Activated B cell treated with CpG ODN at 0.5 μM for 24 hours (primary cell): ENCODE measurements around the gene SAMD13. TPM values are rescaled to one million over a fixed set of nuclear protein-coding genes. Genes with fewer than 3 reads are reported as not detected.

ENCODE experiments used
- ATAC-seq: fragments of 200-7000 bp; cut with Tn5 transposase; one replicate; pipeline ENCODE4 v1.10.0; 2021; ENCODE audit warnings: low read depth, mild to moderate bottlenecking, moderate library complexity
- CTCF ChIA-PET: fragments of 350-600 bp; sonication (Branson Sonifier 250); formaldehyde crosslinking; loops from one replicate; lab custom pipeline; 2021; ENCODE audit warnings: antibody characterized with exemption; lab: Charles Lee
- POLR2A ChIA-PET: fragments of 350-600 bp; sonication (Branson Sonifier 250); formaldehyde crosslinking; loops from one replicate; lab custom pipeline; 2021; ENCODE audit warnings: antibody characterized with exemption; lab: Charles Lee
- DNase-seq: peaks from one replicate; pipeline ENCODE4 v3.0.0; 2022
- H3K27ac Mint-ChIP-seq: one replicate; pipeline ENCODE4 v1.8.0; 2020; ENCODE audit warnings: mixed read lengths
- H3K27me3 Mint-ChIP-seq: one replicate; pipeline ENCODE4 v1.8.0; 2021; ENCODE audit warnings: mixed read lengths
- H3K36me3 Mint-ChIP-seq: one replicate; pipeline ENCODE4 v1.8.0; 2021; ENCODE audit warnings: low read depth, mixed read lengths
- H3K4me1 Mint-ChIP-seq: one replicate; pipeline ENCODE4 v1.8.0; 2021; ENCODE audit warnings: mixed read lengths
- H3K4me3 Mint-ChIP-seq: one replicate; pipeline ENCODE4 v1.8.0; 2020; ENCODE audit warnings: mild to moderate bottlenecking, mixed read lengths
- H3K9me3 Mint-ChIP-seq: one replicate; pipeline ENCODE4 v1.8.0; 2020; ENCODE audit warnings: mixed read lengths
- CTCF ChIP-seq: fragments of 200-600 bp; IDR thresholded peaks from one replicate; pipeline ENCODE4 v1.8.0; 2022; ENCODE audit warnings: antibody characterized with exemption, mild to moderate bottlenecking
- intact Hi-C: fragments of 100-400 bp; cut with micrococcal nuclease; formaldehyde crosslinking; loops from one replicate; pipeline ENCODE4 v1.15.1; 2024
- total RNA-seq: library from RNA; stranded (reverse); gene quantifications from 2 replicates; pipeline ENCODE4 v1.2.3, GENCODE V29; 2022

Gene SAMD13
- total RNA-seq, 1 donor from 2014 or later = 0.18 TPM

GRCh38 chr1:84345220-84345619 lies 43.7 kb downstream of the SAMD13 start:
- intact Hi-C loops = no loop called here
- DNase-seq (no peak), ATAC-seq (no peak)
- H3K36me3 Mint-ChIP-seq = no peaks in the 10 kb centered on the region
- H3K4me1 Mint-ChIP-seq = no peaks in the 10 kb centered on the region
- no peaks in the 10 kb centered on the region for H3K27me3 Mint-ChIP-seq
- no peak overlapping the region for H3K4me3 Mint-ChIP-seq
- CTCF ChIA-PET = no interaction called here
- POLR2A ChIA-PET = interaction anchor here (0.6 kb wide), 1 partner anchor 760 kb away, joined by 5 read pairs; no protein-coding TSS in a partner anchor
- H3K9me3 Mint-ChIP-seq = peaks cover 3% of the 10 kb centered on the region
- no peak for TF ChIP-seq CTCF
- H3K27ac Mint-ChIP-seq = no peak overlapping the region

DNA sequence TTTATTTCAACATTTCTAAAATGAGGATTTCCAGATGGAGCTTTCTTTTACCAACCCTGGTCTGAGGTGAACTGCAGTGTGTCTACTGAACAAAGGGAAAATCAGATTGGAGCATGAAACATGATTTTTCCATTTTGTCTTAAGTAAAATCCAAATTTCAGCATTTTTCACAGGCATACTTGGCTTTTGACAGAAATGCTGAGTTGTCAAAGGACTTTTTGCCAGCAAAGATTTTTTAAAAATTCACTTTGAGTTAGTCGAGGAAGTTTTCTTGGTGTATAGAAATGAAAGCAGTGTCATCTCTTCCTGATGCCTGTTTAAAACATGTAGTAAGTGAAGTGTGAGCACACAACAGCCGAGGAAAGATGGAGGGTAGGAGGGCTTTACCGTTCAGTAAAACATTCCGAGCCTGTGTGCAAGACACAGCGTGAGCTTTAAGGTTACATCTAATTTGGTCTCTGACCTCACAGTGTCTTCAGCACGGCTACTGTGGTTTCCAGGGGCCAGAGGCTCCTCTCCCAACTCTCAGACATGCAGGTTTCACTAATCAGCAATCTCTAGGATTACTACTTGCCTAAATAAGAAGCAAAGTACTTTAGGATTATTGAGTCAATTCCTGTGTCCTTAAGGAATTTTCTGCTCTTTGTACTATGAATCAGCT lies 45.9 kb downstream of the SAMD13 start:
- ATAC-seq (no peak), DNase-seq (no peak)
- H3K4me3 Mint-ChIP-seq = no peak overlapping the region
- TF ChIP-seq CTCF = no peak
- intact Hi-C loops = no loop called here
- no peaks in the 10 kb centered on the region for H3K4me1 Mint-ChIP-seq
- POLR2A ChIA-PET = no interaction called here
- CTCF ChIA-PET = no interaction called here
- H3K27ac Mint-ChIP-seq = no peak overlapping the region
- H3K27me3 Mint-ChIP-seq = no peaks in the 10 kb centered on the region
- H3K36me3 Mint-ChIP-seq = no peaks in the 10 kb centered on the region
- H3K9me3 Mint-ChIP-seq = peaks cover 3% of the 10 kb centered on the region

- intact Hi-C loops = no loop called here
- POLR2A ChIA-PET = no interaction called here
- H3K4me1 Mint-ChIP-seq = no peaks in the 10 kb centered on the region
Measured at GRCh38 chr1:84347932-84348555, 46.5 kb downstream of the SAMD13 start.

GRCh38 chr1:84348759-84349158 lies 47.3 kb downstream of the SAMD13 start:
- Mint-ChIP-seq H3K36me3 (no peaks in the 10 kb centered on the region), H3K4me1 (no peaks in the 10 kb centered on the region), H3K27ac (no peak overlapping the region), H3K4me3 (no peak overlapping the region), H3K9me3 (no peaks in the 10 kb centered on the region), H3K27me3 (no peaks in the 10 kb centered on the region)
- POLR2A ChIA-PET = no interaction called here
- no peak for DNase-seq
- intact Hi-C loops = no loop called here
- CTCF ChIA-PET = no interaction called here
- ATAC-seq = no peak
- no peak for TF ChIP-seq CTCF

More at GRCh38 chr1:84347932-84348555, 46.5 kb downstream of the SAMD13 start:
- no peaks in the 10 kb centered on the region for H3K9me3 Mint-ChIP-seq
- DNase-seq = no peak
- TF ChIP-seq CTCF = no peak
- H3K27ac Mint-ChIP-seq = no peak overlapping the region
- no peak for ATAC-seq
- no peaks in the 10 kb centered on the region for H3K27me3 Mint-ChIP-seq
- H3K4me3 Mint-ChIP-seq = no peak overlapping the region
- CTCF ChIA-PET = no interaction called here
- no peaks in the 10 kb centered on the region for H3K36me3 Mint-ChIP-seq

DNA sequence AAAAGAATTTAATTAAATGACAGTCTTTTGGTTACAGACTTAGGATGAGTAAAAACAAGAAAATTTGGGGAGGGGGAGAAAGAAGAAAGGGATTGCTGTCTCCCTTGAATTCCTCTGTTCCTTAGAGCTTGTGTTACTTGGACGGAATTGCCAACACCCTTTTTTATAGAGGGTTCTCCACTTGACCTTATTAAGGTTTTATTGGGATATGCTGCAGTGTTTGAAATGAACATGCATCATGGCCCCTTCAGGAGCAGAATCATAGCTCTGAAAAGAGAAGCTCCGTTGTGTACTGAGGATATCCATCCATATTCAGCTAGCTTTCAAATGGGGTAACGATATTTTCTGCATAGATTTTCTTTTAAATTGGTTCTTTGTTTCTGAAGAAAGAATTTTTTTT lies 48.6 kb downstream of the SAMD13 start:
- no peak for TF ChIP-seq CTCF
- no peak for DNase-seq
- POLR2A ChIA-PET = no interaction called here

More for the DNA sequence above, 48.6 kb downstream of the SAMD13 start:
- Mint-ChIP-seq H3K4me3 (no peak overlapping the region), H3K9me3 (no peaks in the 10 kb centered on the region), H3K27me3 (peaks cover 4% of the 10 kb centered on the region), H3K27ac (no peak overlapping the region), H3K4me1 (no peaks in the 10 kb centered on the region), H3K36me3 (no peaks in the 10 kb centered on the region)
- CTCF ChIA-PET = no interaction called here
- intact Hi-C loops = no loop called here
- ATAC-seq = no peak
